Measurements from ENCODE around the gene SSRP1. TPM values are rescaled to one million over a fixed set of nuclear protein-coding genes. Genes with fewer than 3 reads are reported as not detected.

The SSRP1 gene
- total RNA-seq, 1 donor from 2014 or later: 85.4 TPM

GRCh38 chr11:57376095-57377090 is 40.7 kb upstream of the SSRP1 start:
- Histone ChIP-seq H3K4me3 (no peak overlapping the region), H3K27me3 (no peaks in the 10 kb centered on the region), H3K36me3 (no peaks in the 10 kb centered on the region), H3K4me1 (no peaks in the 10 kb centered on the region), H3K27ac (no peak overlapping the region), H3K9me3 (no peaks in the 10 kb centered on the region)
- intact Hi-C loops (cut with DNase I): no loop called here
- no peak for DNase-seq (ENCODE audit: extremely low spot score in 2 of 2)
- TF ChIP-seq POLR2AphosphoS5 (IDR thresholded peaks at IDR 0.05; ENCODE audit: insufficient read depth in 1 of 2, low read depth in 1 of 2) (no peak), CTCF (IDR thresholded peaks at IDR 0.05) (no peak), POLR2A (IDR thresholded peaks at IDR 0.05) (no peak)

DNA sequence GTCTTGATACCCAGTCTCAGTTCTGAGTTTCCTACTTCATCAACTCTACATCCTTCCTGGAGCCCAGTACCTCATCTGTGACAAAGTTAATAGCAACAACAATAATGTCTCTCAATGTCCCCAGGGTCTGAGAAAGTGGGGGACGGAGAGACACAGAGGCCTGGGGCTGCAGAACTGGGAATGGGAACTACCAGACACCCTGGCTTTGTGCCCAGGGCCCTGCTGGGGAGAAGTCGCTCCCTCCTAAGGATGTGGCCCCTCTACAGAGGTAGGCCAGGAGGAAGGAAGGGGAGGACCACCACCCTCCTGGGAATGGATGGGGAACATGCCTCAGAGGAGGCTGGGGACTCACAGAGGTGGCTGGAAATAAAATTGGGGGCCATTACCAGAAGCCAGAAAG is 39.8 kb upstream of the SSRP1 start:
- Histone ChIP-seq H3K27me3 (no peaks in the 10 kb centered on the region), H3K4me1 (no peaks in the 10 kb centered on the region), H3K27ac (no peak overlapping the region), H3K4me3 (no peak overlapping the region), H3K36me3 (no peaks in the 10 kb centered on the region), H3K9me3 (no peaks in the 10 kb centered on the region)
- TF ChIP-seq POLR2A (IDR thresholded peaks at IDR 0.05) (no peak), POLR2AphosphoS5 (IDR thresholded peaks at IDR 0.05; ENCODE audit: insufficient read depth in 1 of 2, low read depth in 1 of 2) (no peak), CTCF (IDR thresholded peaks at IDR 0.05) (no peak)
- no peak for DNase-seq (ENCODE audit: extremely low spot score in 2 of 2)
- intact Hi-C loops (cut with DNase I): no loop called here

DNA sequence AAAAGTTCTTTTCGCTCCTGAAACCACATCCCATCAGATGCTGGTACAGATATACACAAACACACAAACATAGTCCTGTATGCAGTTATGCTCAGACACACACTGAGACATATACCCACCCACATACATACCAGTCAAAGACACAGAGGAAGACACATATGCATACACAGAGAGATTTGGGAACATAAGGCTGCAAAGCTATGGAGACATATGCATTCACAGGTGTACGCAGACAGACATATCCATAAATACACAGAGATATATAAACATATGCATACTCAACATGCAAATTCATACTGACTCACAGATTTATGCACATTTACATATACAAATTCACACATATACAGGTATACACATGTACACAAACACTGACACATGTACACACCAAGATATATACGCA is 39.3 kb upstream of the SSRP1 start:
- no peak overlapping the region for H3K4me3 ChIP-seq
- TF ChIP-seq POLR2A (IDR thresholded peaks at IDR 0.05) (no peak), CTCF (IDR thresholded peaks at IDR 0.05) (no peak), POLR2AphosphoS5 (IDR thresholded peaks at IDR 0.05; ENCODE audit: insufficient read depth in 1 of 2, low read depth in 1 of 2) (no peak)
- H3K27me3 ChIP-seq: no peaks in the 10 kb centered on the region
- no peak overlapping the region for H3K27ac ChIP-seq
- H3K4me1 ChIP-seq: no peaks in the 10 kb centered on the region
- intact Hi-C loops (cut with DNase I): no loop called here
- no peaks in the 10 kb centered on the region for H3K36me3 ChIP-seq
- H3K9me3 ChIP-seq: no peaks in the 10 kb centered on the region
- DNase-seq (ENCODE audit: extremely low spot score in 2 of 2): no peak

GRCh38 chr11:57373146-57373545 is 37.5 kb upstream of the SSRP1 start:
- TF ChIP-seq CTCF (IDR thresholded peaks at IDR 0.05) (no peak), POLR2AphosphoS5 (IDR thresholded peaks at IDR 0.05; ENCODE audit: insufficient read depth in 1 of 2, low read depth in 1 of 2) (no peak), POLR2A (IDR thresholded peaks at IDR 0.05) (no peak)
- Histone ChIP-seq H3K9me3 (no peaks in the 10 kb centered on the region), H3K4me3 (no peak overlapping the region)

GRCh38 chr11:57370941-57371340 is 35.2 kb upstream of the SSRP1 start:
- no peak overlapping the region for H3K4me3 ChIP-seq
- H3K4me1 ChIP-seq: no peaks in the 10 kb centered on the region
- no peak overlapping the region for H3K27ac ChIP-seq
- no peaks in the 10 kb centered on the region for H3K27me3 ChIP-seq
- no peak for TF ChIP-seq POLR2A (IDR thresholded peaks at IDR 0.05)
- TF ChIP-seq CTCF (IDR thresholded peaks at IDR 0.05): no peak
- no peak for TF ChIP-seq POLR2AphosphoS5 (IDR thresholded peaks at IDR 0.05; ENCODE audit: insufficient read depth in 1 of 2, low read depth in 1 of 2)
- intact Hi-C loops (cut with DNase I): no loop called here
- no peaks in the 10 kb centered on the region for H3K36me3 ChIP-seq
- no peak for DNase-seq (ENCODE audit: extremely low spot score in 2 of 2)
- no peaks in the 10 kb centered on the region for H3K9me3 ChIP-seq

More at GRCh38 chr11:57373146-57373545, 37.5 kb upstream of the SSRP1 start:
- no peaks in the 10 kb centered on the region for H3K36me3 ChIP-seq
- no peak for DNase-seq (ENCODE audit: extremely low spot score in 2 of 2)
- intact Hi-C loops (cut with DNase I): no loop called here
- H3K4me1 ChIP-seq: no peaks in the 10 kb centered on the region
- H3K27ac ChIP-seq: no peak overlapping the region
- no peaks in the 10 kb centered on the region for H3K27me3 ChIP-seq
